ENCODE results near the gene ZNF710. TPM values are rescaled to one million over a fixed set of nuclear protein-coding genes. Genes with fewer than 3 reads are reported as not detected.

ZNF710 gene
- polyA plus RNA-seq, 1 donor = 18.1 TPM

DNA sequence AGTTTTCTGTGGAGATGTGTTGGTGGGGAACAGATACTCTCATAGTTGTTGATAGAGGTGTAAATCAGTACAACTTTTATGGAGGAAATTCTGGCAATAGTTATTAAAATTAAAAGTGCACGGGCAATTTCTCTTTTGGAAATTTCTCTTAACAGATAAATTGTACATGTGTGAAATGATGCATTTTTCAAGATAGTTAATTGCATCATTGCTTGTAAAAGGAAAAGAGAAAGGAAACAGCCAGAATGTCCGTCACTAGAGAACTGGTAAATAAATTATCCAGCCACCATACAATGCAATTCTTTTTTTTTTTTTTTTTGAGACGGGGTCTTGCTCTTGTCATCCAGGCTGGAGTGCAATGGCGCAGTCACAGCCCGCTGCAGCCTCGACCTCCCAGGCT lies 14.2 kb downstream of the ZNF710 start:
- DNase-seq = no peak

GRCh38 chr15:90015749-90016148 lies 14.6 kb downstream of the ZNF710 start:
- no peak for DNase-seq

- no peak for DNase-seq
Measured at GRCh38 chr15:90016721-90017120, 15.6 kb downstream of the ZNF710 start.

DNA sequence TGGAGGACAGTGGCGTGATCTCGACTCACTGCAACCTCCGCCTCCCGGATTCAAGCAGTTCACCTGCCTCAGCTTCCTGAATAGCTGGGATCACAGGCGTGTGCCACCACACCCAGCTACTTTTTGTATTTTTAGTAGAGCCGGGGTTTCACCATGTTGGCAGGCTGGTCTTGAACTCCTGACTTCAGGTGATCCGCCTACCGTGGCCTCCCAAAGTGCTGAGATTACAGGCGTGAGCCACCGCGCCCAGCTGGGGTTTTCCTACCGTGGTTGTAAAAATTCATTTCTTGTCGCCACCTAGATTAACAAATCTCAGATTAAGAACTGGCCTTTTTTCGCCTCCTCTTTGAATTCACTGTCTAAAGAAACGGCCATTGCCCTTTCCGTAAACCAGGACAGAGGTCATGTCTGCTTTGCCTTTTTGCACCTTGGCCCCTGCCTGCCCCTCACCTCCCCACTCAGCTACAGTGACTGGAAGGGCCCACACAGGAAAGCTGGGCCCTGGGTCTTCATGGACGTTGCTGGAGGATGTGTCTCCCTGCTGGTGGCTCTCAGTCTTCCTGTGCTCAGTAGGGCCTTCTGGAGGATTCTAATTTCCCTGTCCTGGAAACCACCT lies 17.2 kb downstream of the ZNF710 start:
- DNase-seq = no peak

GRCh38 chr15:90019611-90020010 lies 18.5 kb downstream of the ZNF710 start:
- DNase-seq = no peak

GRCh38 chr15:90020021-90020735 lies 19.1 kb downstream of the ZNF710 start:
- DNase-seq = no peak

- no peak for DNase-seq
Measured at GRCh38 chr15:90020936-90021507, 19.9 kb downstream of the ZNF710 start.

GRCh38 chr15:90022345-90022744 lies 21.2 kb downstream of the ZNF710 start:
- DNase-seq = no peak

GRCh38 chr15:90022905-90023700 lies 22.0 kb downstream of the ZNF710 start:
- DNase-seq = no peak

- no peak for DNase-seq
Measured at GRCh38 chr15:90024406-90024805, 23.3 kb downstream of the ZNF710 start.

GRCh38 chr15:90025489-90026033 lies 24.4 kb downstream of the ZNF710 start:
- DNase-seq = no peak

- no peak for DNase-seq
Measured at GRCh38 chr15:90028376-90028944, 27.3 kb downstream of the ZNF710 start.

DNA sequence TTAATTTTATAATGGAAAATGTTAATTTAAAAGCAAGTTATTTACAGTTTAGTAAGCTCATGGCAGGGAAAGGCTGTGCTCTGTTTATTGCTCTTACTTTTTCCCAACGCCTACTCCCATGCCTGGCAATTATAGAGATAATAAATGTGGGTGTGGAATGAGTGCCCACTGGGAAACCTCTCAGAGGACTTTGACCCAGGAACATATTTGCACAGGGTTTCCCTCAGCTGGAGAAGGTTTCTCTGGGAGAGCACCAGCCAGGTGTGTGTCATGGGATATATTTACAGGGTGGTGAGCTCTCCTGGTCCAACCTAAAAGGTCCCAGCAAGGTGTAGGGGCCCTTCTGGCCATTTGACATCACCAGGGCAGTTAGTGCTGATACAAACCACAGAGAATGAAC lies 27.9 kb downstream of the ZNF710 start:
- no peak for DNase-seq

GRCh38 chr15:90030376-90030775 lies 29.3 kb downstream of the ZNF710 start:
- DNase-seq = no peak

GRCh38 chr15:90031231-90031791 lies 30.2 kb downstream of the ZNF710 start:
- no peak for DNase-seq

DNA sequence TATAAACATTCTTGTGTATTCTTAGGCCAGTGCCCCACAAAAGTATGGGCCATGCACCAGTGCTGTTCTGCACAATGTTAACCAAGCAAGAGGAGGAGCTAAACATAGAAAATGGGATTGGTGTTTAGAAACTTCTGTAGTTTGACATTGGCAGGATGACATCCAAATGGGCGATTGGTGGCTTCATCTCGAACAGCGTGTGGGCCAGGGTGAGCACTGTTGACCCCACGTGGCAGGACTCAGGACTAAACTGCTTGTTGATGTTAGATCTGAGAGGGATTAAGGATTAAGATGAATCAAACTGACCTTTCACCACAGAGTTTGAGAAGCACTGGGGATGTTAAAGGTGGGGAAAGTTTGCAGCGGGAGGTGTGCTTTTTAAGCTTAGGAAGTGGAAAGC lies 31.9 kb downstream of the ZNF710 start:
- DNase-seq = no peak

DNA sequence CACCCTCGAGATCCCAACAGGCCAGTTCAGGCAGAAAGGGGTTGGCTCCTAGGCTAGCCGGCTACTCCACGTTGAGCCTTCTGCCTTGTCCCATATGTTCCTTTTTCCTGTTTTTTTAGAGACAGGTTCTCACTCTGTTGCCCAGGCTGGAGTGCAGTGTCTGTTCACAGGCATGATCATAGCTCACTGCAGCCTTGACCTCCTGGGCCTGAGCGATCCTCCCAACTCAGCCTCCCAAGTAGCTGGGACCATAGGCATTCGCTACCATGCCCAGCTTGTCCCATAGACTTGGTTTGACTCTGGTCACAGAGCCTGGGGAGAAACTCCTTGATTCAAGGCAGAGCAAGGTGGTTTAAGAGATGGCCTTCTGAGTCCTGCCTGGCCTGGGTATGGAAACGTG lies 32.3 kb downstream of the ZNF710 start:
- DNase-seq = no peak

DNA sequence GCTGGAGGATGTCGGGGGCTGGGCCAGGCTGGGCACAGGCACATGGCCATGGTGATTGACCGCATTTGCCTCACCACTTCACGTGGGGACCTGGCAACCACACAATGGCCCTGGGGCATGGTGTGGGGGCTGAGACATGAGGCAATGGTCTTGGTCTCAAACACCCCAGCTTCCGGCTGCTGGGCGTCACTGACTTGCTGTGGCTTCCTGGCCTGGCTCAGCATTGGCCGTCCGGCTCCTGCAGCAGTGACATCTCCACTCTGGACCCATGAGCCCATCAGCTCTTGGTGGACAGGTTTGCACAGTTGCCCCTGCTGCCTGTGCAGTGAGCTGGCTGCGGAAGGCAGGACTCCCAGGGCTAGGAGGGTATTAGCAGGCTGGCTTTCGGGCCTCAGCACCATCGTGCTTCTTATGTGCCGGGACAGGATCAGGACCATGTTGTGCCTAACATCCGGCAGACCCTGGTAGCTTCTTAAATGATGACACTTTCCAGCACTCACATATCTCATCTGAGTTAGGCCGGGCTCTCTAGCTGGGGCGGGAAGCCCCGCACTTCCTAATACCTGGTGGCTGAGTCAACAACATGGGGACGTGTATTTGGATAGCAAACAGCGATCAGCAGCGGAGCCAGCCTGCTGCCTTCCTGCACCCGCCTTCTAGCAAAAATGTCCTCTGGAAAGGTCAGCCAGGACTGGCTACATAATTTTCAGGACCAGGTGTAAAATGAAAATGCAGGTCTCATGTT lies 34.1 kb downstream of the ZNF710 start:
- DNase-seq = no peak

DNA sequence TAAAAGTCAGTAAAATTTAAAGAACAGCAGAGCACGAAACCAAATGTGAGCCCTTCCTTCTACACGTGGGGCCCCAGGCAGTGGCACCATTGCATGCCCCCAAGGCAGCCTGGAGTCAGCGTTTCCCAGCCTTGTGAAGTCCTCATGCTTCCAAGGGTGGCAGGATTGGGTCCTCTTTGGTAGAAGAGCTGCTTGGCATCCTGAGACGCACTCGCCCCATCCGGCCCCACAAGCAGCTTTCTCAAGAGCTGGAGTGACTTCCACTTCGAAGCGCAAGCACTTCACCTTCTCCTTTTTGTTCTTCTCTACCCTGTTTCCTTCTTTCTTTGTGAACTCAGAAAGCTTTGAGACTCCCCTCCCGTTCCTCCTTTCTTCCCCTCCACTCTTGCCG lies 34.7 kb downstream of the ZNF710 start:
- no peak for DNase-seq

- no peak for DNase-seq
Measured at GRCh38 chr15:90036343-90036742, 35.2 kb downstream of the ZNF710 start.
